Trophoblast cell (in vitro differentiated cells and primary cell): ENCODE results near the gene TUBB. TPM values are rescaled to one million over a fixed set of nuclear protein-coding genes. Genes with fewer than 3 reads are reported as not detected.

Source experiments
- DNase-seq, 2 donors: peaks; one replicate each; pipeline ENCODE4 v3.0.0-alpha.2; 2016
- H2AFZ ChIP-seq: 2 replicates; pipeline ENCODE4 v1.6.1; 2013; ENCODE audit warnings: low read length, moderate library complexity, mild to moderate bottlenecking; ENCODE audit not compliant: insufficient read depth, poor library complexity
- H2AK5ac ChIP-seq: 2 replicates; pipeline ENCODE4 v1.6.1; 2013; ENCODE audit warnings: mild to moderate bottlenecking, low read length
- H2BK120ac ChIP-seq: 2 replicates; pipeline ENCODE4 v1.6.1; 2013; ENCODE audit warnings: low read length, mild to moderate bottlenecking, moderate library complexity; ENCODE audit not compliant: insufficient read depth, poor library complexity
- H2BK12ac ChIP-seq: 2 replicates; pipeline ENCODE4 v1.6.1; 2013; ENCODE audit warnings: mild to moderate bottlenecking, low read length, moderate library complexity
- H2BK5ac ChIP-seq: 2 replicates; pipeline ENCODE4 v1.6.1; 2013; ENCODE audit warnings: low read length, low read depth, moderate library complexity, mild to moderate bottlenecking; ENCODE audit not compliant: poor library complexity
- H3K14ac ChIP-seq: 2 replicates; pipeline ENCODE4 v1.6.1; 2013; ENCODE audit warnings: mild to moderate bottlenecking, low read length
- H3K18ac ChIP-seq: 2 replicates; pipeline ENCODE4 v1.6.1; 2013; ENCODE audit warnings: mild to moderate bottlenecking, low read length
- H3K23ac ChIP-seq: 2 replicates; pipeline ENCODE4 v1.6.1; 2013; ENCODE audit warnings: low read length
- H3K27ac ChIP-seq: 2 replicates; pipeline ENCODE4 v1.5.1; 2013; ENCODE audit warnings: low read depth, mild to moderate bottlenecking, inconsistent platforms, low read length, moderate library complexity
- H3K27me3 ChIP-seq: 2 replicates; pipeline ENCODE4 v1.6.1; 2013; ENCODE audit warnings: inconsistent platforms, mild to moderate bottlenecking, low read length, moderate library complexity; ENCODE audit not compliant: insufficient read depth
- H3K36me3 ChIP-seq, 2 experiments: 1 replicate in 1 of 2; 2 replicates in 1 of 2; pipeline ENCODE4 v1.6.1; 2013; ENCODE audit warnings: low read length in 2 of 2, mild to moderate bottlenecking in 2 of 2, moderate library complexity in 1 of 2; ENCODE audit not compliant: insufficient read depth in 2 of 2, control insufficient read depth in 1 of 2
- H3K4ac ChIP-seq: 2 replicates; pipeline ENCODE4 v1.6.1; 2013; ENCODE audit warnings: low read depth, mild to moderate bottlenecking, low read length, moderate library complexity
- H3K4me1 ChIP-seq, 2 experiments: 1 replicate in 1 of 2; 2 replicates in 1 of 2; pipeline ENCODE4 v1.6.1; 2013; ENCODE audit warnings: low read length in 2 of 2, mild to moderate bottlenecking in 2 of 2, moderate library complexity in 1 of 2; ENCODE audit not compliant: insufficient read depth in 2 of 2, control insufficient read depth in 1 of 2
- H3K4me2 ChIP-seq: 2 replicates; pipeline ENCODE4 v1.6.1; 2013; ENCODE audit warnings: inconsistent platforms, mild to moderate bottlenecking, low read length, moderate library complexity
- H3K4me3 ChIP-seq: 2 replicates; pipeline ENCODE4 v1.5.1; 2013; ENCODE audit warnings: mild to moderate bottlenecking, low read depth, low read length, inconsistent platforms
- H3K79me1 ChIP-seq: one replicate; pipeline ENCODE4 v1.6.1; 2013; ENCODE audit warnings: low read length
- H3K79me2 ChIP-seq: 2 replicates; pipeline ENCODE4 v1.6.1; 2013; ENCODE audit warnings: low read length, mild to moderate bottlenecking; ENCODE audit not compliant: control insufficient read depth, insufficient read depth, poor library complexity
- H3K9ac ChIP-seq: 2 replicates; pipeline ENCODE4 v1.6.1; 2013; ENCODE audit warnings: mild to moderate bottlenecking, low read length
- H3K9me3 ChIP-seq: 2 replicates; pipeline ENCODE4 v1.6.1; 2013; ENCODE audit warnings: low read depth, mild to moderate bottlenecking, control low read depth, inconsistent platforms, low read length; ENCODE audit not compliant: insufficient read depth
- H4K12ac ChIP-seq: 2 replicates; pipeline ENCODE4 v1.6.1; 2013; ENCODE audit warnings: low read depth, mild to moderate bottlenecking, low read length, moderate library complexity
- H4K8ac ChIP-seq: 2 replicates; pipeline ENCODE4 v1.6.1; 2013; ENCODE audit warnings: low read depth, mild to moderate bottlenecking, low read length, moderate library complexity
- H4K91ac ChIP-seq: one replicate; pipeline ENCODE4 v1.6.1; 2013; ENCODE audit warnings: low read depth, mild to moderate bottlenecking, low read length, moderate library complexity
- WGBS: extraction: QIAGEN DNeasy Blood & Tissue Kit; methylation state at CpG from one replicate; pipeline ENCODE4 v1.1.7; 2013; ENCODE audit warnings: missing lambda C conversion rate; ENCODE audit not compliant: insufficient read length, insufficient coverage; ENCODE audit errors: extremely low coverage; 5-methylcytosine and 5-hydroxymethylcytosine counted together
- polyA plus RNA-seq: library from polyadenylated mRNA; stranded (reverse); fragments of 200-250 nt; gene quantifications from 2 replicates; pipeline ENCODE4 v1.2.3, GENCODE V29; 2013

TUBB gene
- polyA plus RNA-seq = 1,464 and 1,542 TPM in 2 replicates

DNA sequence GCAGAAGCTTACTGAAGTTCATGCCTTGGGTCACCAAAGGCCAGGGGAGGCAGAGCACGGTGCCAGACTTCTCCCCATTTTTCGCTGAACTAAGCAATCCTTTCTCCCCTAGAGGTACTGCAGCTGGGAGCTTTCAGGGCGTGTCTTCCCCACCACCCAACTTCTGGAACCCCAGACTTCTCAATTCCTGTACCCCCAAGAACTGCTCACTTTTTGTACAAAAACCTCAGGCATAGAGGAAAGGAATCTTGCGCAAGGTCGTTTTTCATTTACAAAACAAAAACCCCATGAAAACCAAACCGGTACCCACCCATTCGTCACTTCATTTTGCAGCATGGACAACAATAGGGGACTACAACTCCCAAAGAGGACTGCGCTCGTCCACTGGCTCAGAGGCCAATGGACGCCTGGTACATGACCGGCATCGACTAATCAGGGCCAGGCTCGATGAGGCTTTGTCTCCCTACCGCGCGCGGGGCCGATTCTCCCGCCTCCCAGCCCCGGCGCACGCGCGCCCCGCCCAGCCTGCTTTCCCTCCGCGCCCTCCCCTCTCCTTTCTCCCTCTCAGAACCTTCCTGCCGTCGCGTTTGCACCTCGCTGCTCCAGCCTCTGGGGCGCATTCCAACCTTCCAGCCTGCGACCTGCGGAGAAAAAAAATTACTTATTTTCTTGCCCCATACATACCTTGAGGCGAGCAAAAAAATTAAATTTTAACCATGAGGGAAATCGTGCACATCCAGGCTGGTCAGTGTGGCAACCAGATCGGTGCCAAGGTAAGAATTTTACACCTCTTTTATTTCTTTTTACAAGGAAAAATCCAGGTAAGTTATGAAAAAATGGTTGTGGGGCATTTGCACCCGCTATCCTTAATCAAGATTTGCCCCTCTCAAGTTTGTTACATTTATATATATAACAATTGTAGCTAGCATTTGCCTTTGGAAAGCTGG lies at the start of gene TUBB:
Gene TUBB, plus strand, starts transcription at position 562 of the 947 bp plus-strand sequence. Its CDS starts 155 bp downstream, at position 717.
- Histone ChIP-seq H2BK12ac (no peak within 1 kb of the TSS), H2BK120ac (peak within 1 kb of the TSS; percentile 61), H4K91ac (peak within 1 kb of the TSS; percentile 90), H3K4me2 (peak within 1 kb of the TSS; percentile 72), H4K8ac (peak within 1 kb of the TSS; percentile 79), H3K9me3 (peaks cover 4% of the 10 kb centered on the region), H3K18ac (peak within 1 kb of the TSS; percentile 67), H2BK5ac (peak within 1 kb of the TSS; percentile 96), H3K4ac (peak within 1 kb of the TSS; percentile 90), H3K27me3 (no peaks in the 10 kb centered on the region), H4K12ac (peak within 1 kb of the TSS; percentile 89), H3K27ac (peak within 1 kb of the TSS; percentile 91), H2AFZ (peak within 1 kb of the TSS; percentile 27), H2AK5ac (peak within 1 kb of the TSS; percentile 71), H3K4me1 (peaks cover 5 to 6% of the 10 kb centered on the region in 2 experiments), H3K14ac (peak within 1 kb of the TSS; percentile 74), H3K79me2 (peaks cover 20% of the 10 kb centered on the region), H3K36me3 (peaks cover 28 to 34% of the 10 kb centered on the region in 2 experiments), H3K23ac (no peak within 1 kb of the TSS), H3K4me3 (peak within 1 kb of the TSS; percentile 84), H3K9ac (peak within 1 kb of the TSS; percentile 96), H3K79me1 (peaks cover 27% of the 10 kb centered on the region)
- DNase-seq = peak; percentile 98
- WGBS = no CpG with 5 or more reads among the region's 38 CpGs

- Histone ChIP-seq H3K18ac (no peak overlapping the region), H2BK5ac (no peak overlapping the region)
- DNase-seq = no peak
These were observed 49.2 kb upstream of the TUBB start for GRCh38 chr6:30670760-30671527.

GRCh38 chr6:30672445-30673253 lies 47.5 kb upstream of the TUBB start, which contains the start of gene DHX16:
TSS of gene DHX16 (minus strand) at chr6:30673006. CDS start at chr6:30672841, 165 bp downstream.
- H3K9me3 ChIP-seq = peaks cover 2% of the 10 kb centered on the region
- peak within 1 kb of the TSS; percentile 96 for H3K4me2 ChIP-seq
- no peaks in the 10 kb centered on the region for H3K27me3 ChIP-seq
- H3K79me2 ChIP-seq = peaks cover 7% of the 10 kb centered on the region
- peak within 1 kb of the TSS; percentile 36 for H4K12ac ChIP-seq
- peak; percentile 95 to 100 for DNase-seq
- peak within 1 kb of the TSS; percentile 24 for H3K18ac ChIP-seq
- peak within 1 kb of the TSS; percentile 4 for H2BK120ac ChIP-seq
- H4K91ac ChIP-seq = peak within 1 kb of the TSS; percentile 28
- WGBS = no CpG with 5 or more reads among the region's 57 CpGs
- peaks cover 5% of the 10 kb centered on the region for H3K79me1 ChIP-seq
- H2BK12ac ChIP-seq = peak within 1 kb of the TSS; percentile 16
- H3K4me3 ChIP-seq = peak within 1 kb of the TSS; percentile 100
- peak within 1 kb of the TSS; percentile 23 for H3K14ac ChIP-seq
- peak within 1 kb of the TSS; percentile 41 for H2AFZ ChIP-seq
- peak within 1 kb of the TSS; percentile 100 for H3K9ac ChIP-seq
- no peak within 1 kb of the TSS for H3K23ac ChIP-seq
- peak within 1 kb of the TSS; percentile 75 for H2AK5ac ChIP-seq
- H2BK5ac ChIP-seq = no peak within 1 kb of the TSS
- peaks cover 24 to 36% of the 10 kb centered on the region in 2 experiments for H3K36me3 ChIP-seq
- peak within 1 kb of the TSS; percentile 64 for H4K8ac ChIP-seq
- peak within 1 kb of the TSS; percentile 31 for H3K27ac ChIP-seq
- H3K4me1 ChIP-seq = no peaks in the 10 kb centered on the region
- H3K4ac ChIP-seq = peak within 1 kb of the TSS; percentile 14

More at GRCh38 chr6:30670760-30671527, 49.2 kb upstream of the TUBB start:
- Histone ChIP-seq H3K14ac (no peak overlapping the region), H3K27ac (no peak overlapping the region), H4K8ac (no peak overlapping the region), H3K4me1 (no peaks in the 10 kb centered on the region), H3K4ac (no peak overlapping the region), H4K12ac (no peak overlapping the region), H2AFZ (no peak overlapping the region), H3K27me3 (no peaks in the 10 kb centered on the region), H3K9ac (no peak overlapping the region), H3K36me3 (peaks cover 13 to 21% of the 10 kb centered on the region in 2 experiments), H3K9me3 (peaks cover 2% of the 10 kb centered on the region), H4K91ac (no peak overlapping the region), H3K4me3 (no peak overlapping the region), H3K79me1 (peaks cover 5% of the 10 kb centered on the region), H3K79me2 (peaks cover 7% of the 10 kb centered on the region), H3K23ac (no peak overlapping the region), H2BK120ac (no peak overlapping the region), H3K4me2 (no peak overlapping the region), H2BK12ac (no peak overlapping the region), H2AK5ac (no peak overlapping the region)
- no CpG with 5 or more reads among the region's 27 CpGs for WGBS
